Measurements from ENCODE around the gene TIMM44. TPM values are rescaled to one million over a fixed set of nuclear protein-coding genes. Genes with fewer than 3 reads are reported as not detected.

Gene TIMM44
- total and polyA plus RNA-seq, 2 donors from 2014 or later: 46.7 to 57.8 TPM

DNA sequence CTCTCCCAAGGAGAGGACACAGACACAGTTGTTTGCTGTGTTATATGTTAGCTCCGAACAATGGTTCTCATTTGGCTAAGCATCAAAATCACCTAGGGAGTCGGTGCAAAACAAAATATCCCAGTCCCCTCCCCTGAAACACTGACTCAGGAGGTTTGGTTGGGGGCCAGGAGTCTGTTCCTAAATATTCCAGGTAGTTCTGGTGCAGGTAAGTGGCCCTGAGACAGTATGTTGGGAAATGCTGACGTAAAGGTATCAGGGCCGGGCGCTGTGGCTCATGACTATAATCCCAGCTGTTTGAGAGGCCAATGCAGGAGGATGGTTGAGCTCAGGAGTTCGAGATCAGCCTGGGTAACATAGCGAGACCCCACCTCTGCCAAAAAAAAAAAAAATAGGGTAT lies 42.1 kb downstream of the TIMM44 start:
- Histone ChIP-seq H3K4me1 (ENCODE audit: control insufficient read depth in 2 of 3, insufficient read depth in 2 of 3, low read depth in 1 of 3, low read length in 3 of 3) (peaks cover 0 to 18% (median 12%) of the 10 kb centered on the region in 3 donors), H3K9me3 (ENCODE audit: control insufficient read depth in 2 of 3, insufficient read depth in 1 of 3, low read length in 3 of 3) (no peaks in the 10 kb centered on the region), H3K4me3 (ENCODE audit: low read length in 3 of 3) (no peak overlapping the region), H3K27ac (ENCODE audit: low read depth in 2 of 2, low read length in 2 of 2) (no peak overlapping the region), H3K27me3 (ENCODE audit: control insufficient read depth, insufficient read depth, low read length) (no peaks in the 10 kb centered on the region), H3K36me3 (ENCODE audit: control insufficient read depth in 2 of 3, insufficient read depth in 3 of 3, low read length in 3 of 3) (no peaks in the 10 kb centered on the region), H3K9ac (ENCODE audit: low read length in 3 of 3) (no peak overlapping the region)
- TF ChIP-seq, protein P1, sequence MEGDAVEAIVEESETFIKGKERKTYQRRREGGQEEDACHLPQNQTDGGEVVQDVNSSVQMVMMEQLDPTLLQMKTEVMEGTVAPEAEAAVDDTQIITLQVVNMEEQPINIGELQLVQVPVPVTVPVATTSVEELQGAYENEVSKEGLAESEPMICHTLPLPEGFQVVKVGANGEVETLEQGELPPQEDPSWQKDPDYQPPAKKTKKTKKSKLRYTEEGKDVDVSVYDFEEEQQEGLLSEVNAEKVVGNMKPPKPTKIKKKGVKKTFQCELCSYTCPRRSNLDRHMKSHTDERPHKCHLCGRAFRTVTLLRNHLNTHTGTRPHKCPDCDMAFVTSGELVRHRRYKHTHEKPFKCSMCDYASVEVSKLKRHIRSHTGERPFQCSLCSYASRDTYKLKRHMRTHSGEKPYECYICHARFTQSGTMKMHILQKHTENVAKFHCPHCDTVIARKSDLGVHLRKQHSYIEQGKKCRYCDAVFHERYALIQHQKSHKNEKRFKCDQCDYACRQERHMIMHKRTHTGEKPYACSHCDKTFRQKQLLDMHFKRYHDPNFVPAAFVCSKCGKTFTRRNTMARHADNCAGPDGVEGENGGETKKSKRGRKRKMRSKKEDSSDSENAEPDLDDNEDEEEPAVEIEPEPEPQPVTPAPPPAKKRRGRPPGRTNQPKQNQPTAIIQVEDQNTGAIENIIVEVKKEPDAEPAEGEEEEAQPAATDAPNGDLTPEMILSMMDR (IDR thresholded peaks at IDR 0.05; ENCODE audit: borderline replicate concordance, extremely low read depth, insufficient read depth): no peak
- FAIRE-seq (no peak), DNase-seq (no peak)
- intact Hi-C loops (cut with DNase I): no loop called here

DNA sequence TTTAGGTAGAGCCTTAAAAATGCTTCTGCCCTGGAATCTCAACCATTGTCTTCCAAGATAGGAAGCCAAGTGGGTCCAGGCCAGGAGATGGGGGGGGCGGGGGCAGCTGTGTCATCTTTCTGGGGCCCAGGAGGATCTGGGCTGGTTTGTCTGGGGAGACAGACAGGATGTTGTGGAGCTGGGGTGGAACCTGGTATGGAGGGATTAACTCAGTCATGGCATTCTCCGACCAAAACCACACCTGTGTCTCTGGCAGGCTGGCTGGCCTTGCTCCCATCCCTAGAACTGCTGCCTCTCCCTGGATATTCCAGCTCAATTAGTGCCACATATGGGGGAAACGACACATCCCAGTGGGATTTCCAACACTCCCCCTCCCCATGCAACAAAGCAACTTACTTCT lies 42.5 kb downstream of the TIMM44 start:
- Histone ChIP-seq H3K36me3 (ENCODE audit: control insufficient read depth in 2 of 3, insufficient read depth in 3 of 3, low read length in 3 of 3) (no peaks in the 10 kb centered on the region), H3K27me3 (ENCODE audit: control insufficient read depth, insufficient read depth, low read length) (no peaks in the 10 kb centered on the region), H3K4me1 (ENCODE audit: control insufficient read depth in 2 of 3, insufficient read depth in 2 of 3, low read depth in 1 of 3, low read length in 3 of 3) (peaks cover 0 to 18% (median 12%) of the 10 kb centered on the region in 3 donors), H3K9ac (ENCODE audit: low read length in 3 of 3) (no peak overlapping the region), H3K27ac (ENCODE audit: low read depth in 2 of 2, low read length in 2 of 2) (no peak overlapping the region), H3K4me3 (ENCODE audit: low read length in 3 of 3) (no peak overlapping the region), H3K9me3 (ENCODE audit: control insufficient read depth in 2 of 3, insufficient read depth in 1 of 3, low read length in 3 of 3) (no peaks in the 10 kb centered on the region)
- intact Hi-C loops (cut with DNase I): no loop called here
- TF ChIP-seq, protein P1 (IDR thresholded peaks at IDR 0.05; ENCODE audit: borderline replicate concordance, extremely low read depth, insufficient read depth): no peak
- DNase-seq (no peak), FAIRE-seq (no peak)

DNA sequence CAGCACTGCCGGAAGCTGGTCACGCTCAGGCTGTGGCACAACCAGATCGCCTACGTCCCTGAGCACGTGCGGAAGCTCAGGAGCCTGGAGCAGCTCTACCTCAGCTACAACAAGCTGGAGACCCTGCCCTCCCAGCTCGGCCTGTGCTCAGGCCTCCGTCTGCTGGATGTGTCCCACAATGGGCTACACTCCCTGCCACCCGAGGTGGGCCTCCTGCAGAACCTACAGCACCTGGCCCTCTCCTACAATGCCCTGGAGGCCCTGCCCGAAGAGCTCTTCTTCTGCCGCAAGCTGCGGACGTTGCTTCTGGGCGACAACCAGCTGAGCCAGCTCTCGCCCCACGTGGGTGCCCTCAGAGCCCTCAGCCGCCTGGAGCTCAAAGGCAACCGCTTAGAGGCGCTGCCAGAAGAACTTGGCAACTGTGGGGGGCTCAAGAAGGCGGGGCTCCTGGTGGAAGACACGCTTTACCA lies 43.0 kb downstream of the TIMM44 start:
- Histone ChIP-seq H3K27me3 (ENCODE audit: control insufficient read depth, insufficient read depth, low read length) (no peaks in the 10 kb centered on the region), H3K4me1 (ENCODE audit: control insufficient read depth in 2 of 3, insufficient read depth in 2 of 3, low read depth in 1 of 3, low read length in 3 of 3) (peaks cover 0 to 16% (median 12%) of the 10 kb centered on the region in 3 donors), H3K36me3 (ENCODE audit: control insufficient read depth in 2 of 3, insufficient read depth in 3 of 3, low read length in 3 of 3) (no peaks in the 10 kb centered on the region), H3K9ac (ENCODE audit: low read length in 3 of 3) (no peak overlapping the region), H3K27ac (ENCODE audit: low read depth in 2 of 2, low read length in 2 of 2) (no peak overlapping the region), H3K4me3 (ENCODE audit: low read length in 3 of 3) (no peak overlapping the region), H3K9me3 (ENCODE audit: control insufficient read depth in 2 of 3, insufficient read depth in 1 of 3, low read length in 3 of 3) (no peaks in the 10 kb centered on the region)
- DNase-seq (peak in 1 of 5 donors; percentile 55), FAIRE-seq (no peak)
- intact Hi-C loops (cut with DNase I): no loop called here
- TF ChIP-seq, protein P1 (IDR thresholded peaks at IDR 0.05; ENCODE audit: borderline replicate concordance, extremely low read depth, insufficient read depth): no peak

Measured in kidney (tissue), 14 donors.